ENCODE data around the gene ZNF860. TPM values are rescaled to one million over a fixed set of nuclear protein-coding genes. Genes with fewer than 3 reads are reported as not detected.

The ZNF860 gene
- polyA plus RNA-seq (2013, experiment 1 of 2): 2.4 TPM
- polyA plus RNA-seq (2013, experiment 2 of 2): 2.3 TPM

- Histone ChIP-seq H3K27me3 (ENCODE audit: insufficient read depth, low read length, poor library complexity) (no peaks in the 10 kb centered on the region), H3K79me1 (ENCODE audit: low read length) (peaks cover 3% of the 10 kb centered on the region), H3K79me2 (ENCODE audit: control insufficient read depth, insufficient read depth, low read length) (peaks cover 18% of the 10 kb centered on the region), H3K9ac (ENCODE audit: low read length) (peak within 1 kb of the TSS; percentile 88), H3K4me1 (ENCODE audit: control insufficient read depth, low read depth, low read length) (peaks cover 2% of the 10 kb centered on the region), H3K4me2 (ENCODE audit: low read length) (peak within 1 kb of the TSS; percentile 96), H3K4ac (ENCODE audit: low read depth, low read length) (no peak within 1 kb of the TSS), H3K27ac (ENCODE audit: low read depth, low read length) (peak within 1 kb of the TSS; percentile 77), H2AK5ac (ENCODE audit: low read length) (no peak within 1 kb of the TSS), H4K8ac (ENCODE audit: low read depth, low read length) (no peak within 1 kb of the TSS), H2BK15ac (replicated peaks; ENCODE audit: low read depth) (no peak within 1 kb of the TSS), H2BK120ac (ENCODE audit: low read depth, low read length) (peak within 1 kb of the TSS; percentile 8), H3K4me3 (ENCODE audit: low read length) (peak within 1 kb of the TSS; percentile 85), H2BK5ac (ENCODE audit: low read length) (peak within 1 kb of the TSS; percentile 51), H4K5ac (ENCODE audit: low read length) (no peak within 1 kb of the TSS), H3K18ac (ENCODE audit: low read length) (peak within 1 kb of the TSS; percentile 65), H3K23ac (ENCODE audit: low read length) (peak within 1 kb of the TSS; percentile 29), H3K56ac (ENCODE audit: low read length) (peak within 1 kb of the TSS; percentile 93), H3K36me3 (ENCODE audit: control insufficient read depth, insufficient read depth, low read length) (no peaks in the 10 kb centered on the region)
- no CpG with 5 or more reads among the region's 65 CpGs for WGBS (ENCODE audit: extremely low coverage, insufficient coverage, low lambda C conversion rate)
- DNase-seq: peak; percentile 88
These were observed at the start of gene ZNF860, which contains the start of gene OSBPL10 for GRCh38 chr3:31981206-31982181. TSS of gene ZNF860 (plus strand) at chr3:31981750. CDS start at chr3:31989080, 7,330 bp downstream. TSS of gene OSBPL10 (minus strand) at chr3:31981262. CDS start at chr3:31981179, 83 bp downstream.

DNA sequence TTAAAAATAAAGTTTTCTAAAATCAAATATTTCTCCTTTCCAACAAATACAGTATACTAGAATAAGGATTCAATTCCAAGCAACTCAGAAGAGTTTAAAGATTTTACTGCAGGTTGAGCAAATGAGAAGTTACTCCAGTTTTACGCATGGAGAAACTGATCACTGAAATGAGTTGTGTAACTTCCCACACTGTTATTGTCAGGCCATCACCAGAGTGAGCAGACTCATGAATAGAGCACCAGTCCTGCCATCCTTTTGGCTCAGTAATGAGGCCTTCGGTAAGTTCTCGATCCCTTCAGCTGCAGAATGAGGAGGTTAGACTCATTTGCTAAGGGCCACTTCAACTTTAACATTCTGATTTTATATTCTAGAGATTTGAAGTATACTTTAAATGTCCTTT is 48.6 kb upstream of the ZNF860 start:
- Histone ChIP-seq H4K5ac (ENCODE audit: low read length) (no peak overlapping the region), H3K4me3 (ENCODE audit: low read length) (no peak overlapping the region), H2AK5ac (ENCODE audit: low read length) (no peak overlapping the region), H3K79me1 (ENCODE audit: low read length) (no peaks in the 10 kb centered on the region), H3K4me1 (ENCODE audit: control insufficient read depth, low read depth, low read length) (no peaks in the 10 kb centered on the region), H3K27ac (ENCODE audit: low read depth, low read length) (no peak overlapping the region), H4K8ac (ENCODE audit: low read depth, low read length) (no peak overlapping the region), H3K4ac (ENCODE audit: low read depth, low read length) (no peak overlapping the region), H3K36me3 (ENCODE audit: control insufficient read depth, insufficient read depth, low read length) (no peaks in the 10 kb centered on the region), H3K27me3 (ENCODE audit: insufficient read depth, low read length, poor library complexity) (no peaks in the 10 kb centered on the region), H3K23ac (ENCODE audit: low read length) (no peak overlapping the region), H2BK15ac (replicated peaks; ENCODE audit: low read depth) (no peak overlapping the region), H2BK120ac (ENCODE audit: low read depth, low read length) (no peak overlapping the region), H3K9ac (ENCODE audit: low read length) (no peak overlapping the region), H3K4me2 (ENCODE audit: low read length) (no peak overlapping the region), H3K18ac (ENCODE audit: low read length) (no peak overlapping the region), H3K79me2 (ENCODE audit: control insufficient read depth, insufficient read depth, low read length) (peaks cover 5% of the 10 kb centered on the region), H2BK5ac (ENCODE audit: low read length) (no peak overlapping the region), H3K56ac (ENCODE audit: low read length) (no peak overlapping the region)
- DNase-seq: no peak
- no CpG with 5 or more reads among the region's 3 CpGs for WGBS (ENCODE audit: extremely low coverage, insufficient coverage, low lambda C conversion rate)

GRCh38 chr3:31934018-31934417 is 47.5 kb upstream of the ZNF860 start:
- peak; percentile 57 for DNase-seq
- no CpG with 5 or more reads among the region's 1 CpG for WGBS (ENCODE audit: extremely low coverage, insufficient coverage, low lambda C conversion rate)
- H3K23ac ChIP-seq (ENCODE audit: low read length): no peak overlapping the region
- no peak overlapping the region for H3K4me2 ChIP-seq (ENCODE audit: low read length)
- H2BK15ac ChIP-seq (replicated peaks; ENCODE audit: low read depth): no peak overlapping the region
- H4K8ac ChIP-seq (ENCODE audit: low read depth, low read length): no peak overlapping the region
- no peaks in the 10 kb centered on the region for H3K36me3 ChIP-seq (ENCODE audit: control insufficient read depth, insufficient read depth, low read length)
- no peak overlapping the region for H3K4ac ChIP-seq (ENCODE audit: low read depth, low read length)
- no peak overlapping the region for H2BK120ac ChIP-seq (ENCODE audit: low read depth, low read length)
- no peak overlapping the region for H3K9ac ChIP-seq (ENCODE audit: low read length)
- no peak overlapping the region for H3K27ac ChIP-seq (ENCODE audit: low read depth, low read length)
- H3K79me2 ChIP-seq (ENCODE audit: control insufficient read depth, insufficient read depth, low read length): peaks cover 9% of the 10 kb centered on the region
- no peak overlapping the region for H2BK5ac ChIP-seq (ENCODE audit: low read length)
- no peak overlapping the region for H2AK5ac ChIP-seq (ENCODE audit: low read length)
- no peaks in the 10 kb centered on the region for H3K4me1 ChIP-seq (ENCODE audit: control insufficient read depth, low read depth, low read length)
- H4K5ac ChIP-seq (ENCODE audit: low read length): no peak overlapping the region
- H3K79me1 ChIP-seq (ENCODE audit: low read length): peaks cover 2% of the 10 kb centered on the region
- H3K27me3 ChIP-seq (ENCODE audit: insufficient read depth, low read length, poor library complexity): no peaks in the 10 kb centered on the region
- no peak overlapping the region for H3K56ac ChIP-seq (ENCODE audit: low read length)
- no peak overlapping the region for H3K4me3 ChIP-seq (ENCODE audit: low read length)
- H3K18ac ChIP-seq (ENCODE audit: low read length): no peak overlapping the region

DNA sequence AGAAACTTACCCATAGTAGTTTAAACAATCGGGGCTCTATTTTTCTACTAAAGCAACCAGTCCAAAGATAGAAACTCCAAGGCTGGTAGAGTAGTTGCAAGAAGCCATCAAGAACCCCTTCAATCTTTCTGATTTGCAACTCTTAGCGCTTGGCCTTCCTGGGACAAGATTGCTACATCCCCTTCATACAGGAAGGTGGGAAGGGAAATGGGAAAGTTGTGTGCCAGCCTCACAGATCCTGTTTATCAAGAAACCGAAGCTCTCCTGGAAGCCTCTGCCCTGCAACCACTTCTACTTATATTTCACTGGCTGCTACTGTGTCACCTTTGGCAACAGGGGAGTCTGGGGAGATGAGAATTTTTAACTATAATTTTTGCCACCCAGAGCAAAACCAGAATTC is 46.7 kb upstream of the ZNF860 start:
- H4K8ac ChIP-seq (ENCODE audit: low read depth, low read length): no peak overlapping the region
- H3K4me1 ChIP-seq (ENCODE audit: control insufficient read depth, low read depth, low read length): no peaks in the 10 kb centered on the region
- H3K27ac ChIP-seq (ENCODE audit: low read depth, low read length): no peak overlapping the region
- H3K36me3 ChIP-seq (ENCODE audit: control insufficient read depth, insufficient read depth, low read length): no peaks in the 10 kb centered on the region
- peaks cover 12% of the 10 kb centered on the region for H3K79me2 ChIP-seq (ENCODE audit: control insufficient read depth, insufficient read depth, low read length)
- peaks cover 2% of the 10 kb centered on the region for H3K79me1 ChIP-seq (ENCODE audit: low read length)
- peak; percentile 54 for DNase-seq
- no peak overlapping the region for H2AK5ac ChIP-seq (ENCODE audit: low read length)
- H3K27me3 ChIP-seq (ENCODE audit: insufficient read depth, low read length, poor library complexity): no peaks in the 10 kb centered on the region
- no peak overlapping the region for H3K4me3 ChIP-seq (ENCODE audit: low read length)
- no peak overlapping the region for H3K23ac ChIP-seq (ENCODE audit: low read length)
- H2BK15ac ChIP-seq (replicated peaks; ENCODE audit: low read depth): no peak overlapping the region
- H2BK5ac ChIP-seq (ENCODE audit: low read length): no peak overlapping the region
- H3K9ac ChIP-seq (ENCODE audit: low read length): no peak overlapping the region
- H3K56ac ChIP-seq (ENCODE audit: low read length): no peak overlapping the region
- no CpG with 5 or more reads among the region's 3 CpGs for WGBS (ENCODE audit: extremely low coverage, insufficient coverage, low lambda C conversion rate)
- peak overlapping the region; percentile 36 for H3K4ac ChIP-seq (ENCODE audit: low read depth, low read length)
- H4K5ac ChIP-seq (ENCODE audit: low read length): no peak overlapping the region
- H3K18ac ChIP-seq (ENCODE audit: low read length): peak overlapping the region; percentile 28
- H3K4me2 ChIP-seq (ENCODE audit: low read length): no peak overlapping the region
- peak overlapping the region; percentile 45 for H2BK120ac ChIP-seq (ENCODE audit: low read depth, low read length)

DNA sequence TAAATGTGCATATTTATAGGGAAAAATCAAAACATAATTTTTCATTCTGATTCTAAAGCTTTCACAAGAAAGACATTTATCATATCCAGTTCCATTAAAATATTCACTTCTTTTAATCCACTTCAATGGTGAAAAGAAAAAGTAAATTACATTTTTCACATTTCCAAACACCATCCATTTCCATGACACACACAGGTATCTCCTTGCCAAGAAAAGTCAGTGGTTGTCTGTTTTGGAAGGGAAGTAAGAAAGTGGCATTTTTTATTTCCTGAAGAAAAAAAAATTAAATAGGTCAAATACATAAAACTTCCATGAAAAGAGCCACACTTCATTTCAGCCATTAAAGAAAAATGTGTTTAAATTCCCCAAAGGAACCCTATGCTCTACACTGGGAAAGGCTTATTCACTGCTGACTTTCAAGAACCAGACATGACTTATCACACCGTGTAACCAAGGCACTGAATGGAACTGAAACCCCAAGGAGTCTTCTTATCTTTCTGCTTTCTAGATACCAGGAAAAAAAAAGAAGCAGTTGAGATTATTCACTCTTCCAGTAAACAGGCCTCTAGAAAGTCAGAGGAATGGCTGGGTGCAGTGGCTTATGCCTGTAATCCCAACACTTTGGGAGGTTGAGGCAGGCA is 45.0 kb upstream of the ZNF860 start:
- Histone ChIP-seq H3K36me3 (ENCODE audit: control insufficient read depth, insufficient read depth, low read length) (no peaks in the 10 kb centered on the region), H3K4me1 (ENCODE audit: control insufficient read depth, low read depth, low read length) (no peaks in the 10 kb centered on the region), H2AK5ac (ENCODE audit: low read length) (no peak overlapping the region), H3K4me3 (ENCODE audit: low read length) (no peak overlapping the region), H3K9ac (ENCODE audit: low read length) (no peak overlapping the region), H2BK5ac (ENCODE audit: low read length) (no peak overlapping the region), H3K18ac (ENCODE audit: low read length) (no peak overlapping the region), H2BK120ac (ENCODE audit: low read depth, low read length) (no peak overlapping the region), H3K27me3 (ENCODE audit: insufficient read depth, low read length, poor library complexity) (no peaks in the 10 kb centered on the region), H4K5ac (ENCODE audit: low read length) (no peak overlapping the region), H3K4me2 (ENCODE audit: low read length) (no peak overlapping the region), H3K56ac (ENCODE audit: low read length) (no peak overlapping the region), H3K79me2 (ENCODE audit: control insufficient read depth, insufficient read depth, low read length) (peaks cover 13% of the 10 kb centered on the region), H3K79me1 (ENCODE audit: low read length) (peaks cover 2% of the 10 kb centered on the region), H2BK15ac (replicated peaks; ENCODE audit: low read depth) (no peak overlapping the region), H3K23ac (ENCODE audit: low read length) (no peak overlapping the region), H4K8ac (ENCODE audit: low read depth, low read length) (no peak overlapping the region), H3K4ac (ENCODE audit: low read depth, low read length) (no peak overlapping the region), H3K27ac (ENCODE audit: low read depth, low read length) (no peak overlapping the region)
- peak; percentile 88 for DNase-seq
- no CpG with 5 or more reads among the region's 1 CpG for WGBS (ENCODE audit: extremely low coverage, insufficient coverage, low lambda C conversion rate)
